ENCODE results near the gene JPH2.

Gene JPH2

GRCh38 chr20:44073011-44073674 is 113.8 kb downstream of the JPH2 start:
- DNase-seq = no peak

GRCh38 chr20:44072384-44072783 is 114.6 kb downstream of the JPH2 start:
- no peak for DNase-seq

- DNase-seq = no peak
These were observed 115.4 kb downstream of the JPH2 start for GRCh38 chr20:44071526-44072111.

- no peak for DNase-seq
These were observed 115.9 kb downstream of the JPH2 start for GRCh38 chr20:44071057-44071456.

- no peak for DNase-seq
These were observed 116.7 kb downstream of the JPH2 start for GRCh38 chr20:44070139-44070900.

GRCh38 chr20:44069203-44070011 is 117.6 kb downstream of the JPH2 start:
- no peak for DNase-seq

- no peak for DNase-seq
These were observed 118.4 kb downstream of the JPH2 start for GRCh38 chr20:44068316-44069201.

GRCh38 chr20:44067650-44068081 is 119.3 kb downstream of the JPH2 start:
- DNase-seq = no peak

GRCh38 chr20:44066645-44067606 is 120.1 kb downstream of the JPH2 start:
- DNase-seq = no peak

- DNase-seq = no peak
These were observed 121.3 kb downstream of the JPH2 start for GRCh38 chr20:44065401-44066340.

GRCh38 chr20:44064501-44065400 is 122.2 kb downstream of the JPH2 start:
- DNase-seq = no peak

All from NCI-H1048 (cell line).